Small intestine (tissue), 7 donors: ENCODE measurements around the gene MINDY4. TPM values are rescaled to one million over a fixed set of nuclear protein-coding genes. Genes with fewer than 3 reads are reported as not detected.

Source experiments
- DNase-seq, 2 donors: peaks; one replicate each; pipeline versions ENCODE4 v3.0.0 to v3.0.0-alpha.2; 2013
- FAIRE-seq: peaks from 2 replicates; lab custom pipeline; 2012; peaks lifted over from hg19 to GRCh38; lab: Jason Lieb, UNC
- H3K27ac ChIP-seq, 3 donors: one replicate each; pipeline ENCODE4 v1.5.1; 2013; ENCODE audit warnings: low read length in 2 of 3, mild to moderate bottlenecking in 2 of 3, control low read depth in 1 of 3, inconsistent platforms in 1 of 3, low read depth in 1 of 3, moderate library complexity in 1 of 3
- H3K27me3 ChIP-seq, 3 donors: one replicate each; pipeline ENCODE4 v1.6.1; 2013; ENCODE audit warnings: low read length in 3 of 3, inconsistent platforms in 1 of 3; ENCODE audit not compliant: control insufficient read depth in 3 of 3, insufficient read depth in 3 of 3
- H3K36me3 ChIP-seq, 3 donors: one replicate each; pipeline ENCODE4 v1.6.1; 2013; ENCODE audit warnings: low read length in 3 of 3, inconsistent platforms in 1 of 3, low read depth in 1 of 3, mild to moderate bottlenecking in 1 of 3, moderate library complexity in 1 of 3; ENCODE audit not compliant: control insufficient read depth in 3 of 3, insufficient read depth in 2 of 3
- H3K4me1 ChIP-seq, 3 donors: one replicate each; pipeline ENCODE4 v1.6.1; 2013; ENCODE audit warnings: low read length in 2 of 3, inconsistent platforms in 1 of 3, low read depth in 1 of 3, mild to moderate bottlenecking in 1 of 3, moderate library complexity in 1 of 3; ENCODE audit not compliant: control insufficient read depth in 3 of 3, insufficient read depth in 2 of 3
- H3K4me3 ChIP-seq, 3 donors: one replicate each; pipeline ENCODE4 v1.5.1; 2013; ENCODE audit warnings: low read length in 3 of 3, control low read depth in 1 of 3, inconsistent platforms in 1 of 3, low read depth in 1 of 3, mild to moderate bottlenecking in 1 of 3, moderate library complexity in 1 of 3
- H3K9me3 ChIP-seq, 2 donors: one replicate each; pipeline ENCODE4 v1.6.1; 2013; ENCODE audit warnings: low read depth in 1 of 2, low read length in 1 of 2; ENCODE audit not compliant: control insufficient read depth in 2 of 2, insufficient read depth in 1 of 2
- WGBS, 3 donors: extraction: QIAGEN DNeasy Blood & Tissue Kit; methylation state at CpG; one replicate each; pipeline ENCODE4 v1.1.7; 2013; 5-methylcytosine and 5-hydroxymethylcytosine counted together
- polyA plus RNA-seq, 4 donors: library from polyadenylated mRNA; stranded (reverse) in 3 of 4; unstranded in 1 of 4; fragments of 200-250 nt in 3 of 4; fragments of 120-200 nt in 1 of 4; gene quantifications; one replicate each; pipeline versions ENCODE4 v1.2.1 to v1.2.3, GENCODE V29; 2013
- donor health status: healthy with polysubstance abuse.
- donor health status: control.
- donor health status: control.
- donor health status: Bipolar disorder and iron deficiency.
- donor health status: healthy.

Gene MINDY4
- polyA plus RNA-seq, 4 donors, result 0.22 to 6.5 (median 1.9) TPM

DNA sequence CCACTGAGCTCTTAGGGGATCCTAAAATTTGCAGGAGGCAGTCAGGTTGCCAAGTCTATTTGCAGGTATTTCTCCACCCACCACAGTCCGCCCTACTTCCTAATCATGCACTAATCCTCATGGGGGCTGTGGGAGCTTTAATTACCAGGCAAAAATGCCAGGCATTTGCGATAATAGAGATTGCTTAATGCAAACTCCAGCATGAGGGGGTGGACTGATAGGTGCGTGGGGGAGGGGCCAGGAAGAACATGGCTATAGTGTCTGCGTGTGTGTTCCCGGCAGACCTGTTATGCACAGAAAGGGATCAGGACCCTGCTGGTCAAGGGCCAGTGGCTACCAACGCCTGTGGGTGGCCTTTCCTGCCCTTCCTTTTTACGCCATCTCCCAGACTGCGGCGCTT is 124.8 kb downstream of the MINDY4 start:
- H3K36me3 ChIP-seq, result peaks cover 0 to 34% (median 0%) of the 10 kb centered on the region in 3 donors
- H3K4me1 ChIP-seq, result peaks cover 6 to 60% (median 6%) of the 10 kb centered on the region in 3 donors
- FAIRE-seq (no peak), DNase-seq (peak; percentile 54 to 77)
- peak overlapping the region in 2 of 3 donors; percentile 11 to 88 for H3K27ac ChIP-seq
- no peaks in the 10 kb centered on the region for H3K9me3 ChIP-seq
- H3K27me3 ChIP-seq, result no peaks in the 10 kb centered on the region
- no peak overlapping the region for H3K4me3 ChIP-seq
- 49 to 72% (median 62%) methylated on average over 9 of the region's 9 CpGs for WGBS, 3 donors

DNA sequence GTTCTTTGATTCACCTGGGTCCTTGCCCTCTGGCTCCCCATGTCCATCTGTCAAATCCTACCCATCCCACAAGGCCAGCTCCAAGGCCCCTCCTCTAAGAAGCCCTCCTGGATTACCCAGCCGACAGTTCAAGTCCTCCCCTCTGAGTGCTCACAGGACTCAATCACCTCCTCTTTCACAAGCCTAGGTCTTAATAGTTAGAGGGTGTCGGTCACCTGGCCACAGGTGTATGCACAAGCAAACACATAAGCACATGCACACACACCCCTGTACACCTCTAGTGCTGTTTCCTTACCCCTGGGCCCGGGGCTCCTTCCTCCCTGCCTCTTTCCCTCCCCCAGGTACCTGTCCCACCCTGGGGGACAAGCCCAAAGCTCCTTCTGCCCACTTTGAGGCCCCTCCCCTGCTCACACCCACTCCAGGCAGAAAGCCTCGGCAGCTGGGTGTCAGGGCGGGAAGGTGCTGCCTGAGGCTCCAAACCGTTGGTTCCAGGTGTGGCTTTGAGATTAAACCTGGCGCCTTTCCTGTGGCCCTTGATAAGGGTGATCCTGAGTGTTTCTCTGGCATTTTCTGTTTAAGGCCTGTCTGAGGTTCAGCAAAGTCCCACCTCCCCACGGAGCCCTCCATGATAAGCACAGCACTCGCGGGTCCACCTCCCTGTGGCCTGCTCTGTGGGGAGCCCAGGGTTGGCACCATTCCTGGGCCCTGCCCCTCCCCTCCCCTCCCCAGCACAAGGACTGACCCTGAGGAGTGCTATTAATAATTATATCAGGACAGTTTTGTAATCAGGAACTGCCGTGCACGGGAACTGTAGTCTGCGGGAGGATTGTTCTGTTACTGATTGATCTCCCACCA is 125.8 kb downstream of the MINDY4 start:
- Histone ChIP-seq H3K4me3 (no peak overlapping the region), H3K9me3 (no peaks in the 10 kb centered on the region), H3K27me3 (no peaks in the 10 kb centered on the region), H3K4me1 (peaks cover 6 to 60% (median 6%) of the 10 kb centered on the region in 3 donors), H3K27ac (peak overlapping the region in 2 of 3 donors; percentile 78 to 88), H3K36me3 (peaks cover 0 to 27% (median 0%) of the 10 kb centered on the region in 3 donors)
- DNase-seq (peak; percentile 87 to 89), FAIRE-seq (no peak)
- WGBS, 3 donors, result 8 to 46% (median 23%) methylated on average over 13 of the region's 13 CpGs

DNA sequence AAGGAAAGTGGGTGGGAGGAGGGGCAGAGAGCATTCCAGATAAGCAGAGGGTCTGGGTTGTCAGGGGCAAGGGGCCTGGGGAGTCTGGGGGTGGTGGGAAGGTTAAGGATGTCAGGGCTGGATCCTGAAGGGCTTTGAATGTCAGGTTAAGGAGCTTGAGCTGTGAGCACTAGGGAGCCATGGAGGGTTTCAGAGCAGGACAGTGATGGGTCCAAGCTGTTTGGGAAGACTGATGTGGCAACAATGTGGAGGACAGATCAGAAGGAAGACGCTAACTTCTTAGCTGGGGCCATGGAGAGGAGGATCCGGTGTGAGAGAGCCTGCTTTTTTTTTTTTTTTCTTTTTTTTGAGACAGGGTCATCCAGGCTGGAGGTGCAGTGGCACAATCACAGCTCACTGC is 126.6 kb downstream of the MINDY4 start:
- DNase-seq (no peak), FAIRE-seq (no peak)
- no peak overlapping the region for H3K4me3 ChIP-seq
- peak overlapping the region in 2 of 3 donors; percentile 41 to 88 for H3K27ac ChIP-seq
- no peaks in the 10 kb centered on the region for H3K9me3 ChIP-seq
- WGBS, 3 donors, result 27 to 47% (median 37%) methylated on average over 2 of the region's 2 CpGs
- peaks cover 0 to 21% (median 0%) of the 10 kb centered on the region in 3 donors for H3K36me3 ChIP-seq
- H3K27me3 ChIP-seq, result no peaks in the 10 kb centered on the region
- H3K4me1 ChIP-seq, result peaks cover 6 to 64% (median 6%) of the 10 kb centered on the region in 3 donors

DNA sequence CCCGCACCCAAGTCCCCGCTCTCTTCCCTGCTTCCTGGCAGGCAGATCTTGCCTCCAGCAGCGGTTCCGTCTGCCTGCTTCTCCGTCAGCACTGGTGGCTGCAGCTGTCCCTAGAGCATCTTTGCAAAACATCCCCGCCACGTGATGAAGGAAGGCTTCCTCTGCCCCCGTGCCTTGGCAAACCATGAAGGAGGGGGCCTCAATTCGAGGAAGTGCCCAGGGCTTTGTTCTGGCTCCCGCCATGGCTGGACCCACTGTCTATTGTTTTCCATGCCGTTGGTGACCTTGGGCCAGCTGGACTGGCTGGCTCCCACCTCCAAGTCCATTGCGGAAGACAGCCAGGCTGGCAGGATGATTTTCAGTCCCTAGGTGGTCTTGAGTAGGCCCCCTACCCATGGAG is 127.2 kb downstream of the MINDY4 start:
- Histone ChIP-seq H3K4me3 (no peak overlapping the region), H3K4me1 (peaks cover 5 to 58% (median 6%) of the 10 kb centered on the region in 3 donors), H3K27ac (no peak overlapping the region), H3K9me3 (no peaks in the 10 kb centered on the region), H3K36me3 (peaks cover 0 to 18% (median 0%) of the 10 kb centered on the region in 3 donors), H3K27me3 (no peaks in the 10 kb centered on the region)
- DNase-seq (no peak), FAIRE-seq (no peak)
- 58 to 66% (median 64%) methylated on average over 12 of the region's 12 CpGs for WGBS, 3 donors

DNA sequence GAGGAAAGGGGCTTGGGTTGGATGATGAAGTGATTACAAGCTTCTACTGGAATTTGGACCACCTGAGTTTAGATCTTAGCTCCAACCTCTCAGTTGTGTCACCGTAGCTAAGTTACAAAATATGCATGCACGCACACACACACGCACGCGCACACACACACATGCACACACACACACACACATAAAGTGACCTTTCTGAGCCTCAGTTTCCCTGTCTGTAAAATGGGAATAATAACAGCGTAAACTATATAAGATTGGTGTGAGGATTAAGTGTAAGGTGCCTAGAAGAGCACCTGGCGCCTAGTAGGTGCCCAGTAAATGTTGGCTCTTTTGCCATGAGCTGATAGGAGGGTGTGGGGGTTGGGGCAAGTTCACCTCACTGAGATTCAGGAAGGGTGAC is 127.8 kb downstream of the MINDY4 start:
- Histone ChIP-seq H3K36me3 (peaks cover 0 to 18% (median 0%) of the 10 kb centered on the region in 3 donors), H3K27me3 (no peaks in the 10 kb centered on the region), H3K4me3 (no peak overlapping the region), H3K9me3 (no peaks in the 10 kb centered on the region), H3K4me1 (peaks cover 0 to 51% (median 6%) of the 10 kb centered on the region in 3 donors), H3K27ac (no peak overlapping the region)
- 94 to 97% (median 96%) methylated on average over 7 of the region's 7 CpGs for WGBS, 3 donors
- FAIRE-seq (no peak), DNase-seq (no peak)

DNA sequence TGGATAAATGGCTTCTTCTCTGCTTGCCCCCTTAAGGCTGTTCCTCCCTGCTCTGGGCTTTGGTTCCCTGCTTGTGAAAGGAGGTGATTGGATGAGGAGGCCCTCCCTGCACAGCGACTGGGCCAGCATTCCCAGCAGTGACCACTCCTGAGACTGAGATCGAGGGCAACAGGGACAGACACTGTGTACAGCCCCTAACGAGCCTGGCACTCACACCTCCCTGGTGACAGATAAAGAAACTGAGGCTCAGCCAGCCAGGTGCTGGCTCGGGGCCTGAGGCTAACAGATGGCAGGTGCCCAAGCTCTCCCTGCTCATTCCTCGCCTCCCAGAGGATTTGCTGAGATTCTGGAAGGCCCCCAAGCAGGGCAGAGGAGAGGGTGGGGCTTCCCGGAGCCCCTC is 128.4 kb downstream of the MINDY4 start:
- Histone ChIP-seq H3K4me1 (peaks cover 0 to 46% (median 6%) of the 10 kb centered on the region in 3 donors), H3K9me3 (no peaks in the 10 kb centered on the region), H3K27me3 (no peaks in the 10 kb centered on the region), H3K36me3 (peaks cover 0 to 18% (median 0%) of the 10 kb centered on the region in 3 donors), H3K4me3 (no peak overlapping the region), H3K27ac (no peak overlapping the region)
- WGBS, 3 donors, result 40 to 51% (median 45%) methylated on average over 6 of the region's 6 CpGs
- FAIRE-seq, result no peak
- DNase-seq, result no peak

DNA sequence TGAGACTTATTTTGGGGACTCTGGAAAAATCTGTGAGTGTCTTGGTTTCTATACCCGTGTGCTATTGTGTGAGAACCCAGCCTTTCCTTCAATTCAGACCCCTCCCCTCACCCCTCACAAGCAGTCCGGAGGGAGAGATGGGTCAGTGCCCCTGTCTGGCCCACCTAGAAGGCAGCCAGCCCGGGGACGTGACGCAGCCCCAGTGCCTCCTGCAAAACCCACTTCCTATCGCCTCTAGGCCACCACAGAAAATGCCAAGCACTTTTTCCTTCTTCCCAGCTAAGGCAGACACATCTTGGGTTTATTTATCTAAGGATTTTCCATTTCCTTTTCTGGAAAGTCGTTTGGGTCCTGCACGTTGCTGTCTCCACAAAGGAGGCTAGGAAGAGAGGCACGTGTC is 128.8 kb downstream of the MINDY4 start:
- Histone ChIP-seq H3K4me1 (peaks cover 0 to 42% (median 6%) of the 10 kb centered on the region in 3 donors), H3K36me3 (peaks cover 0 to 19% (median 0%) of the 10 kb centered on the region in 3 donors), H3K27ac (peak overlapping the region in 1 of 3 donors; percentile 6), H3K27me3 (no peaks in the 10 kb centered on the region), H3K4me3 (no peak overlapping the region), H3K9me3 (no peaks in the 10 kb centered on the region)
- no peak for DNase-seq
- 57 to 64% (median 60%) methylated on average over 9 of the region's 9 CpGs for WGBS, 3 donors
- no peak for FAIRE-seq

DNA sequence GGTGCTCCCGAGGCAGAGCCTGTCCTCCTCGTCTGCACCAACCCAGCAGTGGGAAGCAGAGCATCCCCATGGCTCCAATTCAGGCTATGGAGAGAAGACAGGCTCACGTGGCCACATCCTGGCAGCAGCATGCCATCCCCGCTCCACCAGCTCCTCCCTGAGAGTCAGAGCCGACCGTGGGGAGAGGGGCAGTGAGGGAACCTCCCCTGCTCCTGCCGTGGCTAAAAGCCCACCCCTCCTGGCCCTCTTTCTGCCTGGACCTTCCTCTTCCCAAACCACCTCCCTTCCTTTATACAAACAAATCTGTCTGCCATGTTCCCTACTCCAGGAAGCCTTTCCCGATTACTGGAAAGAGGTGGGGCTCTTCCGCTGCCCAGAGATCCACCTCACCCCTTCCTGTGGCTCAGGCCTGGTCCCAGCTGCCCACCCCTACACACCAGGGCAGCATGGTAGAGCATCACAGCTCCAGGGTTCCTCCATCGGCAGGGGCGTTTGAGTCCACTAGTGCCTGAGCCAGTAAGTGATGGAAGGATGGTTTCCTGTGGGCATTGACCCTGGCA is 129.7 kb downstream of the MINDY4 start:
- no peak for FAIRE-seq
- peak overlapping the region in 1 of 3 donors; percentile 6 for H3K27ac ChIP-seq

More for the DNA sequence above, 129.7 kb downstream of the MINDY4 start:
- Histone ChIP-seq H3K36me3 (peaks cover 0 to 21% (median 0%) of the 10 kb centered on the region in 3 donors), H3K4me1 (peaks cover 0 to 41% (median 6%) of the 10 kb centered on the region in 3 donors), H3K4me3 (no peak overlapping the region), H3K9me3 (no peaks in the 10 kb centered on the region), H3K27me3 (no peaks in the 10 kb centered on the region)
- no peak for DNase-seq
- 81 to 87% (median 81%) methylated on average over 11 of the region's 11 CpGs for WGBS, 3 donors
